GM19238 (cell line): Measurements from ENCODE around the gene PHACTR2.
"Not testable (repeated sequence)": the region's sequence is repeated elsewhere in the genome, so short reads cannot be mapped to it uniquely, and the experiment has no call there.

ENCODE experiments used
- DNase-seq: peaks from one replicate; pipeline ENCODE4 v3.0.0; 2011; ENCODE audit warnings: low spot score; ENCODE audit not compliant: insufficient read length

PHACTR2 gene

DNA sequence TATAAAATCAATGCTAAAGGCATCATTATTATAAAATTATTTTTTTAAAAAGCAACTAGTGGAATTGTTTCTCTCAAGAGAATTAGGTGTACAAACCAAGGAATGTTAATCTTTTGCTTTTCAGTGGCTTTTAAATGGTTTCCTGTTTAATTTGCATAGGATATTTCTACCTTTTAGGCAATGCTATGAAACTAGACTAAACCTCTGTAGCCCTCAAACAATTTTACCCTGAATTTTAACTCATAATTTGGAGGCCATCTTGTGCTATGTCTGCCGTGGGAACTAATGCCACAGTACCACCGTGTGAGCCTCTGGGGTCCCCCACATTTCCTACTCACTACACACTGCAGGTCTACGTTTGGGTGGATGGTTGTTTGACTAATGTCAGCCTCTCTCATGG, 20.6 kb downstream of the PHACTR2 start:
- no peak for DNase-seq

DNA sequence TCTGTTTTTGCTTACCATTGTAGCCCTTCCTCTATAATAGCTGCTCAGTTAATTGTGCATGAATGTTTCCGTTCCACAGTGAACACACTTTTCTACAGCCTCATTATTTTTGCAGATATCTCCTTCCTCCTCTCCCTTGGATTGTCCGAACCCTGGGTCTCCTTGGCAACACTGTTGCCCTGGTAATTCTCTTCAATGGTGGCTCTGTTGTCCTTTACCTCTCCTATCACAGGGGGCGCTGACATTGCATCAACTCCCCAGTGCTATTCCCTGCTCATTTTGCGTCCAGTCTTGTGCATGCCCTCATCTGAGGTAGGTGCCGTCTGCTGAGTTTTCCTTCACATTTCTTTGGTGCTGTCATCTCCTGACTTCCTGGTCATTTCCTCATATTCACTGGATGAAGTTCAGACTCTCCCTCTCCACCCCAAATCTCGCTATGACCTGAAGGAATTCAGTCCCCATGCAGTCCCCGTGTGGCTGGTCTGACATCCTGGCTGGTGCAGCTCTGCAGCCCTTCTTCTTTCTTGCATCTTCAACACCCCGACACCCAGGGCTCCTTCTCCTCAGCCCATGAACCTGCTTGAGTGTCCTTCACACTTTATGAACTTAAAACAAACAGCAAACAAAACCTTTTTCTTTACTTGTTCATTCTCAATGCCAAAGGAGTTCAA, 21.1 kb downstream of the PHACTR2 start:
- no peak for DNase-seq

DNA sequence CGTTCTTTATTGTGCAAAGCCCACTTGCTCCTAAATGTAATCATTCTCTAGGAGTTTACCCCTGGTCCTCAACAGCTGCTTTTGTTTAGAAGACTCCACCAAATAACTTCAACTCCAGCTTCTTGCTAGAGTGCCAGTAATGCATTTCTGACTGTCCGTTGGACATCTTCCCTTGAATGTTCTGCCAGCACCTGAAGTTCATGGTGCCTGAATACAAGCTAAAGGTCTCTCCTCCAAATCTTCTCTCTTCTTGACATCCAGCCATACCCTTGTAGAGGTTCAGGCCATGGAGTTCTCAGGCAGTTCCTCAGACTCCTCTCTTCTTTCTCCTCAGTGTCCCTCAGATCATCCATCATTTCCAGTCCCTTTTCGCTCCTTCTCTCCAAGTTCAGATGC, 21.7 kb downstream of the PHACTR2 start:
- DNase-seq, result no peak

DNA sequence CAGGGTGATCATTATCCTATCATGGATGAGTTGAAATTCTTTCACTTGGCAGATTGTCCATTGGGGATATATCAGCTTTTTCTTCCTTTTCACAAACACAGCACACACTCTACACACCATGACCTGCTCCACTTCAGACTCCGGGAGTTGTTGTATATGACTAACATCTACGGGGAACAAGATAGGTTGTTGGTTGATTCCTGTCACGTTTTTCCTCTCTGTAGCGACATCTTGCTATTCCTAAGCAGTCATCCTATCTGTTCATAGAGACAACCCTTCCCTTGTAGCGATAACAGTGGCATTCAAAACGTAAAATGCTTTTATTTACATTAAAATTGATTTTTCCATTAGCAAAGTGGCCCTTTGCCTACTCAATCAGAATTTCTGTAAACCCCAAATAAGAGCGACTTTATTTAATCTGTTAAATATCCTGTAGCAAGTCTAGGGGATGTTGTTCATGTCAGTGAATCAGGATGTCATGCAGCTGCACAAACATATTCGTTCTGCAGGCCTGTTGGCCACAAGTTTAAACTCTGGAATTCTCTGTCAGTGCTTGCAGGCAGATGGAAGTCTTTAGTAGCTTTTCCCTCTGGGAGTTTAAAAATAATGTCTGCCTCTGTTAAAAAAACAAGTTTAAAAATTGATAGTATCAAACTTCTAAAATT, 23.1 kb downstream of the PHACTR2 start:
- no peak for DNase-seq

DNA sequence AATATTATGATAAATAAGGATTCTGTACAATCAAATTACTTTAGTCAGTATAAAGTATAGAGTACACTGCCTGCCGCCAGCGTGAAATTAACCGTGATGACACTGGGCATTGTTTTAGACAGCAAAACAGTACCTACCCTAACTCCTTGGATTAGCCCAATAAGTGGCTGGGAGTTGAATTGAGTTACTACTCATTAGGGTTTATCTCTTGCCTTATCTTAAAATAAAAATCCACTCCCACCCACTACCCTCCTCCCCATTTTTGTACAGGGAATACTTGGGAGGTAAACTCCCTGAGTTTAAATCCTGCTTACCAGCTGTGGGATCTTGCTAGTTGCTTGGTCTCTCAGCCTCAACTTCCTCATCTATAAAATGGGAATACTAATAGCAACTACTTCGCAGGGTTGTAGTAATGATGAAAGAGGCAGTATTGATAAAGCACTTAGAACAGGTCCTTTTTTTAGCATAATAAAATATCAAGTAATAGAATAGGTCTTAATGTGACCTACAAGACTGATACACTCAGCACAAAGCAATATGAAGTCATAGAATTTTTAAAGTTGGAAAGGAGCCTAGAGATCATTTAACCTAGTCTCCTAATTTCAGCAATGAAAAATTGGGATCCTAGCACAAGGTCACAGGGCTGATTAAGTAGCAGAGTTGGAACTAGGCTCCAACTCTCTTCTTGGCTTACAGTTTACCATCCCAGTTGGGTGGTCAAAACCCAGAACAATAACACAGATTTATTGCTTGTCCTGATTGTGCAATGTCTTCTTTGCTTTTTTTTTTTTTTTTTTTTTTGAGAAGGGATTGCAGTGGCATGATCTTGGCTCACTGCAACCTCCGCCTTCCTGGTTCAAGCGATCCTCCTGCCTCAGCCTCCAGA, 23.8 kb downstream of the PHACTR2 start:
- no peak for DNase-seq

DNA sequence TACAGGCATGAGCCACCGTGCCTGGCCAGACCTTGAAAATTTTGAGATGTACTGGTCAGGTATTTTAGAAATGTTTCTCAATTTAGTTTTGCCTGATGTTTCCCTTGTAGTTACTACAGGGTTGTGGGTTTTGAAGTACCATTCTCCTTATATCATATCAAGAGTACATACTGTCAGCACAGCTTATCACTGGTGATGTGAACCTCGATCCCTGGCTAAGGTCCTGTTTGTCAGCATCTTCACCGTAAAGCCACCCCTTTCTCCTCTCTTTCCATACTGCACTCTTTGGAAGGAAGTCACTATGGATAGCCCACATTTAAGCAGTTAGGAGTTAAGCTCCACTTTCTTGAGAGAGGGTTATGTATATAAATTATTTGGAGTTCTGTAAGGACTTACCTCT, 27.8 kb downstream of the PHACTR2 start:
- DNase-seq, result no peak

DNA sequence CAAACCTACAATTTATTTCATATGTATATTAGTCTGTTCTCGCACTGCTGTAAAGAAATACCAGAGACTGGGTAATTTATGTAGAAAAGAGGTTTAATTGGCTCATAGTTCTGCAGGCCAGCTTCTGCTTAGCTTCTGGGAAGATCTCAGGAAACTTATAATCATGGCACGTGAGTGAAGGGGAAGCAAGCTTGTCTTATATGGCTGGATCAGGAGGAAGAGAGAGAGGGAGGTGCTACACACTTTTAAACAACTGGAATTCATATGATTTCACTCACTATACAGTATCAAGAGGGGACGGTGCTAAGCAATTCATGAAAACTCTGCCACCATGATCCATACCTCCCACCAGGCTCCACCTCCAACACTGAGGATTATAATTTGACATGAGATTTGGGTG, 29.9 kb downstream of the PHACTR2 start:
- no peak for DNase-seq

DNA sequence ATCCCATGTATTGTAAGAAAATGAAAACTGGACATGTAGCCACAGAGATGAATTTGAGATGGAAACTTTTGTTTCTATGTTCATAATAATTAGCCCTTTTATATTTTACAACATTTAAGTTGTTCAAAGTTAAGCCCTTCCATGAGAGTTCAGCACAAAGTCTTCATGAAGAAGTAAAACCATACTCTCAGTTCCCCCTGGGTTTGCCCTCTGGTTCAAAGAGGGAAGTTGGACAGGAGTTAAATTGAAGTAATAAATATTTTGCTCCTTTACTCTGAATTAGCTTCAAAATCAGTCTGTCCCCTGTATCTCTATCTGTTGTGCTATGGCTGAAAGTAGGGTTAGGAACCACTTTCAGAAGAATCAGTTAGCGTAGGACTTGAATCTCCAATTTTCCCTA, 31.1 kb downstream of the PHACTR2 start:
- no peak for DNase-seq

DNA sequence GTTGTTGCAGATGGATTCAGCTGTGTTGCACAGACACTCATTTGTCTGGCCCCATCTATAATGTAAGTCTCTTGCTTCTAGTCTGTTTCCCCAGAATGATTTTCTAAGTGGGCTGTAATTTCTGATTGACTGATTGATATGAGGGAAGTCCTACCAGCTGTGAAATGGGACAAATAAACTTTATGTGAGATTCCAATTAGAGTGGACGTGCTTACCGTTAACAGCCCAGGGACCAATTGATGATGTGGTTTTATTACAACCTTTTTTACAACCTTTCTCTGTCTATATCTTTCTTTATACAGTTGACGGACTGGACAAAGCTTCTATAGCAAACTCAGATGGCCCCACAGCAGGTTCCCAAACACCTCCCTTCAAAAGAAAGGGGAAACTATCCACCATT, 33.9 kb downstream of the PHACTR2 start:
- no peak for DNase-seq

DNA sequence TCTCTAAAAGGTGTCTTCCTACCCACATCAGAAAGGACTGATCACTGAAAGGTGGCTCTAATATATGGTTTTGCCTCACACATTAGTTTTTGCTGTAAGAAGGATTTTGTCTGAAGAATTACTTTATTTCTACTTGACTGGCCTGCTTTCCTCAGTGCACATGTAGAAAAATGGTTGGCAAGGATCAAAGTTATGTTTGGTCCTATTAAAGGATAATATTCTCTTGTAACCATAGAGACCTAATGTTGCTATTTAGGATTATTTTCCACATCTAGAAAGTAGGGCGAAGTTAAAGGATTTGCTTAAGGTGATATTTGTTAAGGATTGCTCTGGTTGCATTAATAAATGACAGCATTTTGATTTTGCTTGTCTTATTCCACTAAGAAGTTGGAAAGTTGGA, 40.7 kb downstream of the PHACTR2 start:
- no peak for DNase-seq

DNA sequence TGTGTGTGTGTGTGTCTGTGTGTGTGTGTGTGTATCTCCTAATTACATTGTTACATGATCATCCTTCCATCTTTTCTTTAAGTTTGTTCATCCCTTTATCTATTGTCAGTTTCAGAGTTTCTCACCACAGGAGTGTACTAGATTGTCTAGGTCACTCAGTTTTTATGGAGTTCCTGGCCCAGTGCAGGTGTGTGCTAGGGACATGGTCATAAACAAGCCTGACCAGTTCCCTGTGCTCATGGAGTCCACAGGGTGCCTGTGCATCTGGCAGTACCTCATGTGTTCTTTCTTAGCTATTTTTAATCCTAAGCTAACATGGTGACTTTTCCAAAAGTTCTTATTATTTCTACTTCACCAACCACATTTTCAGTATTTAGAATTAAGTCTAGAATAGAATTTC, 43.9 kb downstream of the PHACTR2 start:
- DNase-seq, result no peak

DNA sequence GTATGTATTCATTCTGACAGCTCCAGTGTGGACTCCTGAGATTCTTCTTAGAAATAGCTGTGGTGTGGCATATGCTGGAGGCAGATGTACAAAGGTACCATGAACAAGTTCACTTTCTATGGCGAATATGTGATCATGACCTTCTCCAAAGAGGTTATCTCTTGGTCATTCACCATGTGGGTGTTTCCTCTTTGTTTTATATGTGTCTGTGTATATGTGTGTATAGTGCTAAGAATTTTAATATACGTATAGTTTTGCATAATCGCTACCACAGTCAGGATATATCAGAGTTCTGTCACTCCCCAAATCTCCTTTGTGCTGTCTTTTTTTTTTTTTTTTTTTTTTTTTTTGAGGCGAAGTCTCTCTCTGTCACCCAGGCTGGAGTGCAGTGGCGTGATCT, 47.1 kb downstream of the PHACTR2 start:
- DNase-seq, result no peak

DNA sequence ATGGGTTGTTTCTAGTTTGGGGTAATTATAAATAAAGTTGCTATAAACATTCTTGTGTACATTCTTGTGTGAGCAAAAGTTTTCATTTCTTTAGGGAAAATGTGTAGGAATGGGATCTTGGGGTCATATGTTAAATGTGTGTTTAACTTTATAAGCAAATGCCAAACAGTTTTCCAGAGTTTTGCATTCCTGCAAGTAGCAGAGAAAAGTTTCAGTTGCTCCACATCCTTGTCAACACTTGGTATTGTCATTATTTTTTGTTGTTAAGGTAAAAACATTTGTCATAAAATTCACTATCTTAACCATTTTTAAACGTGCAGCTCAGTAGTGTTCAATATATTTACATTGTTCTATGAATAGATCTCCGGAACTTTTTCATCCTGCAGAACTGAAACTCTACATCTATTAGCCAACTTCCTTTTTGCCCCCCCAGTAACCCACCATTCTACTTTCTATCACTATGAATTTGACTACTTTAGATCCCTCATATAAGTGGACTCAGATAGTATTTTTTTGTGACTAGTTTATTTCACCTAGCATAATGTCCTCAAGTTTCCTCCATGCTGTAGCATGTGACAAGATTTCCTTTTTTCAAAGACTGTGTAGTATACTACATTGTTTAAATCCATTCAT, 48.4 kb downstream of the PHACTR2 start:
- DNase-seq, result no peak

DNA sequence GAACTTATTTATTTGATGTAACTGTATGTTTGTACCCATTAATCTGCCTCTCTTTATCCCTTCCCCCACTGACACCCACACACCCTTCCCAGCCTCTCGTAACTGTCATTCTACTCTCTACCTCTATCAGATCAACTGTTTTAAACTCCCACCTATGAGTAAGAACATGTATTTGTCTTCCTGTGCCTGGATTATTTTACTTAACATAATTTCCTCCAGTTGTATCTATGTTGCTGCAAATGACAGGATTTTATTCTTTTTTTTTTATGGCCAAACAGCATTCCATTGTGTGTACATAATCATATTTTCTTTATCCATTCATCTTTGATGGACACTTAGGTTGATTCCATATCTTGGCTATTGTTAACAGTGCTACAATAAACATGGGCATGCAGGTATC, 49.3 kb downstream of the PHACTR2 start:
- no peak for DNase-seq

DNA sequence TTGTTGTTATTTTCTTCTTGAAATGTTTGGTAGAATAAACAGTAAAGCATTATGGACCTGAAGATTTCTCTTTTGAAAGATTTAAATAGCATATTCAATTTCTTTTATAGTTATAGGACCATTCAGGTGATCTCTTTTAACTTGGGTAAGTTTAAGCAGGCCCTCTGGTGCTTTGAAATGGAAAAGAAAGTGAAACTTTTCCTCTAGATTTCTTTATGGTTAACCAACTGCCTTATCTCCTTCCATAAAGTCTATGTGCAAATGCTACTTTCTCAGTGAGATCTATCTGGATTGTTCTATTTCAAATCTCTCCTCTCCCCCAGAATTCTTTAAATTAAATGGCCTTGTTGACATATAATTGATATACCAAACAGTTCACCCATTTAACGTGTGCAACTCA, 54.0 kb downstream of the PHACTR2 start:
- no peak for DNase-seq

DNA sequence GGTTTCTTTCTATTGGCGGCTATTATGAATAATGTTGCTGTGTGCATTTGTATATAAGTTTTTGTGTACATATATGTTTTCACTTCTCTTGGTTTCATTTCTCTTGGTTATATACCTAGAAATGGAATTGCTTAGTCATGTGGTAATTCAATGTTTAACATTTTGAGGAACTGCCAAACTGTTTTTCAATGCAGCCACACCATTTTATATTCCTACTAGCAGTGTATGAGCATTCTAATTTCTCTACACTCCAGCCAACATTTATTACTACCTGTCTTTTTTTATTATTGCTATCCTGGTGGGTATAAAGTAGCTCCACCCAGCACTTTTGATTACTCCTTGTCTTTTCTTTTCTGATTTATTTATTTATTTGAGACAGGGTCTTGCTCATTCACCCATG, 54.8 kb downstream of the PHACTR2 start:
- no peak for DNase-seq

DNA sequence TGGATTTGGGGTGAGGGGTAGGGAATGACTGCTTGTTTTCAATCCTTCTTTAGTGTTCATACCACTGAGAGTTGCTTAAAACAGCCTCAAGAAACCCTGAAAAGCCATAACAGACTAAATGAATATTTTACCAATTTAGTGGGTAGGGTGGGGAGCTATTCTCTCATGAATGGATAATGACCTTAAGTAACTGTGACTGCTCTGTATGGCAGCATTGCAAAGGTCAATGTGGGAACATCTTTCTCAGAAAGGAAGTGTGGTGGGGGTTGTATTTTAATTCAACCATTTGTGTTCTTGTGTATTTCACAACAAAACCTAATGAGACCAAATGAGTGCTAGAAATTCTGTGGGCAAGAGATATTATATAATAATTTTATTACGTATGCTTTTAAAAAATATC, 55.7 kb downstream of the PHACTR2 start:
- no peak for DNase-seq

DNA sequence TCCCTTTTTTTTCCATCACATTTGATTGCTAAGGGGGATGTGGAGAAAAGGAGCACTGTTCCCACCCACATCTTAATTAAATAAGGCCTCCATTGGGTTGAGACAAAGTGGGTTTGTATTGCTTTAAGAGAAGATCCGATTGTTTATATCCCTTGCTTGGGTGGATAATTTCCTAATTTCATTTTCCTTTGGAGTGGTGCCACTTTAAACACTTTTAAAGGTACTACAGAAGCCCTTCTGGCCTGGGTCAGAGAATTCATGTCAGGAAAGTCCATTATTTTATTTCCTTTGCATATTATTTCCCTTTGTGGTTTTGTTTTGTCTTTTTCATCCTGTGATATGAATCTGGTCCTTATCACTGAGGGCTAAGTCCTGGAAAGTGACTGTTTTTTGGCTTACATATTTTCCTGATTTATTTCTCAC, 56.9 kb downstream of the PHACTR2 start:
- DNase-seq, result no peak

DNA sequence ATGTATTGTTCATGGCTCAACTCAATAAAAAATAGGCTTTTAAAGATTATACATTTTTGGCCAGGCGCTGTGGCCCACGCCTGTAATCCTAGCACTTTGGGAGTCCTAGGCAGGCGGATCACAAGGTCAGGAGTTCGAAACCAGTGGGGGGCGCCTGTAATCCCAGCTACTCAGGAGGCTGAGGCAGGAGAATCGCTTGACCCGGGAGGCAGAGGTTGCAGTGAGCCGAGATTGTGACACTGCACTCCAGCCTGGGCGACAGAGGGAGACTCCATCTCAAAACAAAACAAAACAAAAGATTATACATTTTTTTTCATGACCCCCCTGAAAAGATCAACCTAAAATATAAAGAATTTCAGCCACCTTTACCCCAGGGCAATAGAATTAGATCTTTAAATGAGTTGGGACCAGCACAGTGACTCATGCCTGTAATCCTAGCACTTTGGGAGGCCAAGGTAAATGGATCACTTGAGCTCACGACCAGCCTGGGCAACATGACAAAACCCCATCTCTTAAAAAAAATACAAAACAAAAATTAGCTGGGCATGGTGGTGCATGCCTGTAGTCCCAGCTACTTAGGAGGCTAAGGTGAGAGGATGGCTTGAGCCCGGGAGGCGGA, 60.4 kb downstream of the PHACTR2 start:
- DNase-seq, result not testable (repeated sequence)

DNA sequence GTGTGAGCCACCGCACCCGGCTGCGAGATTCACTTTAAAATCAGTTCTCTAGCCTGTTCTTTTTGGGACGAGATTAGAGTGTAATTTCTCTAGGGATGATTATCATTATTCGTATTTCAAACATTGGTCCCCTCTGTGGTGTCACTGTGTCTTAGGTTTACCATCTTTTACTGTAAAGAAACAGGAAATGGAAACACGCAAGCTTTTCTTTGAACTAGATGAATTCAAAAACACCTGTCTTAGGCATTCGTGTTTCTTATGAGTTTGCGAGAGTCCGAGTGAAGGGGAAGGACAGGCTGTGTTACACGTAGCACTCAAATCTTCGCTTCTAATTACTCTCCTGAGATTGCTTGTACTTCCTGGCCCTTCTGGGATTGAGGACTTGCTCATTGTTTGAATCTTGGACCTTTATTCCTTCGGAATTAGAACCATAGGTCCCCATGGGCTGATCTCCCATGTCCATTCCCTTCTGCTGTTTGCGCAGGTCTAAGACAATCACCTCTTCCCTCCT, 61.6 kb downstream of the PHACTR2 start:
- no peak for DNase-seq

DNA sequence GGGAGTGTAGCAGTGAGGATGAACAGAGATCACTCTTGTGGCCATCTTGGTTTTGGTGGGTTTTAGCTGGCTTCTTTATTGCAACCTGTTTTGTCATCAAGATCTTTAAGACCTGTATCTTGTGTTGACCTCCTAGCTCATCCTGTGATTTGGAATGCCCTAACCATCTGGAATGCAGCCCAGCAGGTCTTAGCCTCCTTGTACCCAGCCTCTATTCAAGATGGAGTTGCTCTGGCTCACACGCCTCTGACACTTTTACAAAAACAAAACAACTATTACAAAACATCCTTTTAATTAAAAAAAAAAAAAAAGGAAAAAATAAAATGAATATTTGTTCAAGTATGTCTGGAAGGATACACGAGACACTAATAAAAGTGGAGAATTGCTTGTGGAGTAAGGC, 62.4 kb downstream of the PHACTR2 start:
- no peak for DNase-seq
